NOMO-1 treated with DMSO at 0.1 percent for 48 hours (cell line): ENCODE measurements around the gene TMEM178A.

Source experiments
- DNase-seq: peaks from one replicate; lab custom pipeline; 2025; ENCODE audit not compliant: unreplicated experiment; lab: John Stamatoyannopoulos, UW

Gene TMEM178A

GRCh38 chr2:39736640-39737039 lies 70.9 kb downstream of the TMEM178A start:
- DNase-seq, result no peak

GRCh38 chr2:39737661-39738060 lies 71.9 kb downstream of the TMEM178A start:
- DNase-seq, result no peak

- DNase-seq, result no peak
Observed at GRCh38 chr2:39738936-39739335, 73.2 kb downstream of the TMEM178A start.

GRCh38 chr2:39739386-39739785 lies 73.7 kb downstream of the TMEM178A start:
- DNase-seq, result no peak

- DNase-seq, result no peak
Observed at GRCh38 chr2:39741871-39742270, 76.2 kb downstream of the TMEM178A start.

- no peak for DNase-seq
Observed at GRCh38 chr2:39743269-39743776, 77.6 kb downstream of the TMEM178A start.

DNA sequence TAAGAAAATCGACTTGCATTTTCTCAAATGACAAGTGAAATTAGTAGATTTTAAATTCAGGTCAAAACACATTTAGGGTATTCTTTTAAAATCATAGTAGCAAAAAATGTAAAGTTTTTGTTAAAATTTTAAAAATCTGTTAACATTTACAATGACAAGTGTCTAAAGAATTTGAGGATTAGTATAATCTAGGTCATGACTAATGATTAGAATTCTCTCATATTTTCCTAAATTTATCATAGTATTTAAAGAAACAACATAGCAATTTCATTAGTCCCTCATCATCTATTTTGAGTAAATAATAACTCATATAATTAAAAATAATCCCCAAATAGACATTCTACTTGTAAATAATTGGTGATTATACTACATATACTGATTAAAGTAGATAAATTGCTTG lies 89.7 kb downstream of the TMEM178A start:
- no peak for DNase-seq

DNA sequence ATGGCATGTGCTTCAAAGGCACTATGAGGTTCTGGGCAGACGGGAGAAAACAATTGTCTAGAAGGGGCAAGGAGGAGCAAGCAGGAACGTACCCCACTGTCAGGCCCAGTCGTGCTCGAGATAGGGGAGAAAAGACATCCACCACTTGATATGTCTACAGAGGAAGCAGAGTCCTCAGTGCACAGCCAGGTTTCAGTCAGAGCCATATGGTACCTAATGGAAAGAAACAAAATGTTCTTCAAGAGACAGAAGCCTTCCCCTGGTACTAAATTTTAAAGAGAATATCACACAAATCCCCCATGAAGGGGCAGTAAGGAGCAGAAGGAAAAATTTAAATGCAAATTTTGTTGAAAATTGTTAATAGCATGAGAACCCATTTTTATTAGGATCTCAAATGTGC lies 91.4 kb downstream of the TMEM178A start:
- DNase-seq, result no peak

DNA sequence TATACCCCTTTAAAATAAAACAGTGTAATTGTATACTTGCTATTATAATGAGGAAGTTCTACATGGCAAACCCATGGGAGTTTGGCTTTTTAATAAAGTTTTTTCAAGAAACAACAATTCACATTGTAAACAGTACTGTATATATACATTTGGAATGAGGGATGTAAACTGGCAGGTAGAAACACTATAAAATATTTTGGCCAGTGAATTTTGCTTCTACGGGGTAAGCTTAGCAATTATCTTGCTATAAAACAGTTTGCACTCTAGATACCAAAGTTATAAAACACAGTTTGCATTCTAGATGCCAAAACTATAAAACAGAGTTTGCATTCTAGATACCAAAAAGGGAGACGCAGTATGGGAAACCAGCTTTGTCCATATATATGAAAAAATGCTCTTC lies 96.7 kb downstream of the TMEM178A start:
- DNase-seq, result no peak
